HG03439 (cell line): Measurements from ENCODE around the gene MYCBPAP.

ENCODE experiments used
- ATAC-seq: cut with Tn5 transposase; IDR thresholded peaks from one replicate; pipeline ENCODE4 v1.9.1; 2021; ENCODE audit warnings: mild to moderate bottlenecking, moderate library complexity; ENCODE audit not compliant: unreplicated experiment

Gene MYCBPAP

DNA sequence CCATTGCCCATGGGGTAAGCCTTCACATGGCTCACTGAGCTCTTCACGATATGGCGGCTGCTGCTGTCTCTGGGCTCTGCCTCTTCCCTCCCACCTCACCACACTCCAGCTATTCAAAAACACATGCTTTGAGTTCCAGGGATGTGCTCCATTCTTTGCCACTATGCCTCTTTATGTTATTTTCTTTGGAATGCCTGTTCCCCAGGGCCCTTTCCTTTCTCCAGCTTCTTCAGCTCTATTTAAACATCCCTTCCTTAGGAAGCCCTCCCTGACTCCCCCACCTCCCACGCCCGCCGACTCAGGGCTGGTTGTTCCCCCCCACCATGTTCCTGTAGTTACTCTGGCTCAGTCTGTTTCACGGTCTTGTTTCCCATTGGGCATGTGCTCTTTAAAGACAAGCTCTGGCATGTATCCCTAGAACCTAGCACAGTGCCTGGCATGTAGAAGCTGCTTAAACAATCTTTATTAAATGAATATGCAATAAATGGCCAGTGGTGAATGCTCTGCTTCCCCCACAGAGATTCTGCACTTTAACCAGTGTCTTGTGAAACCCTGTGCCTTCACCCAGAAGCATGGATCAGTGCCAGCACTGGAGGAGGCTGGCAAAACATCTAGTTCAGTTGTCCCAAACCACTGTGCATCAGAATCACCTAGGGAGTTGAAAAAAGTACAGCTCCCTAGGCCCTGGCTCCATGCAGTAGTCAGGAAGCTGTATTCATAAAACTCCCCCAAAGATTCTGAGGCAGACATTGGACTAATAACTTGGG, 6.9 kb downstream of the MYCBPAP start:
- no peak for ATAC-seq

DNA sequence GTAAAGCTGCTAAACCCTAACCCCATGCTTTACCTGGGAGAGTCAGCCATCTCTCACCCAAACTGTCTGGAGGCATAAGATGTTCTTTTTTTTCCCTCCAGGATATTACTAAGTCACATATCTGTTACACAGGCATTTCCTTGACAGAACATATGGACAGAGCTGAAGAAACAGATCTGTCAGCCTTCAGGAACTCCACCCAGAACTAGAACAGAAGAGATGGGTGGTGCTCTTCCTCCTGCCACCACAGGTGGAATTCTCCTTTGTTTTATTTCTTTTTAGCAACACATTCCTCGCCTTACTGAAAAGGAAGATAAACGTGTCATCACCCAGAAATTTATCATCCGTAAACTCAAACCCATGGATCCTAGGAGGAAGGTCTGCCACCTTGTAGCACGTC, 8.8 kb downstream of the MYCBPAP start:
- ATAC-seq, result no peak

DNA sequence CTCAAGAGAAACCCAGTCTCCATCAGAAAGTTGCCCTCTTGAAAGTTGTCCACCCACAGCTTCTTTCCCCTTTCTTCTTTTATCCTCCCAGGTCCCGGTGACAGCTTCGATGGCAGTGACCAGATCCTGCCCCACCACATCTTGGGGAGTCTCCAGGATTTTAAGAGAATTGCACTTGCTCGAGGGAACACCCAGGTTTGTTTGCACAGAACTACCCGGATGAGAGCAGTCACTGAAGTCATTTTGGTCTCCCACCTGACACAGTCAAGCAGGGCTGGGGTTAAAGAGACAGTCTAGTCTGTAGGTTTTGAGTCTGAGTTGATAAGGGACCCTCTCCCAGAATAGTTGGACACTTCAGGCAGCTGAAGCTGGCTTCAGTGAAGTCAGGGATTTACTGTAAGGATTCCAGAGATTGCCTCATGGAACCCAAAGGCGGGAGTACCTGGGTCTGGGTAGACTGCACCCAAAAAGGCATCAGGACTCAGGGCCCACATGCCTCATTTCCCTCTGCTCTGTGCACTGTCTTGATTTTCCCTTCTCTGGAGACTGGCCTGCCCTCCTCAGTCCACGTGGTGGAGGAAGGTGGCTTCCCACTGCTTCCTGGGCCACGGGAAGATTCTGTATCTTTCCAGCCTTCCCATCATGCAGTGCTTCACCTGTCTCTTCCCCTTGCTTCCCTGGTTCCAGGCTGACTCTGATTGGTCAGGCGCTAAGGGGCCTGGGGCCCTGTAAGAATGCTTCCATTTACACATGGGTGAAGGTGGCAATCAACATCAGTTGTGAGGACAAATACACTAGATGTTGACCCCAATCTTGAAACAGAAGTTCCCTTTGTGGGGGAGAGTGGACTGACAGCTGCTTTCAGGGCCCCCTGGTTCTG, 9.5 kb downstream of the MYCBPAP start:
- ATAC-seq, result no peak

DNA sequence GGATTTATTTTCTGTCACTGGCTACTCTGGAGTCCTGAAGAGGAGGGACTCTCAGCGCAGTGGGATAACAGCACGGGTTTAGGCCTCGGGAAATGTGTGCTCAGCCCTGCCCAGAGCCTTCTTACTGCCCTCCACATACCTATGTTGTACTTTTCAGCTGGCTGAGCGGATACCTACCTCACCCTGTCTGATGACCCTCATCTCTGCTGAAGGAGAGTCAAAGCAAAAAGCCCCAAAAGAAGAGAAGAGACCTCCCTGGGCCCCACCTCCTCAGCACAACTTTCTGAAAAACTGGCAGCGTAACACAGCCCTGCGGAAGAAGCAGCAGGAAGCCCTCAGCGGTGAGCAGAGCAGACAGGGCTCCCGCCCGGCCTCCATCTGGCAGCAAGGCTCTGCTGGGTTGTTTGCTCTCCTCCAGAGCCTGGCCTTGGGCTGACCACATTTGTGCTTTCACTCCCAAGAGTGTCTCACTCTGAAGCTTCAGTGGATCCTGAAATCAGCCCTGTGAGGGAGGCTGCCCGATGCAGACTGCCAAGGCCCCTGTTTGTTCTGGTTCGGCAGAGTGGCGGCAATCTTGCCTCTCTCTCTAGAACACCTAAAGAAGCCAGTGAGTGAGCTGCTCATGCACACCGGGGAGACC, 10.3 kb downstream of the MYCBPAP start:
- ATAC-seq, result no peak

DNA sequence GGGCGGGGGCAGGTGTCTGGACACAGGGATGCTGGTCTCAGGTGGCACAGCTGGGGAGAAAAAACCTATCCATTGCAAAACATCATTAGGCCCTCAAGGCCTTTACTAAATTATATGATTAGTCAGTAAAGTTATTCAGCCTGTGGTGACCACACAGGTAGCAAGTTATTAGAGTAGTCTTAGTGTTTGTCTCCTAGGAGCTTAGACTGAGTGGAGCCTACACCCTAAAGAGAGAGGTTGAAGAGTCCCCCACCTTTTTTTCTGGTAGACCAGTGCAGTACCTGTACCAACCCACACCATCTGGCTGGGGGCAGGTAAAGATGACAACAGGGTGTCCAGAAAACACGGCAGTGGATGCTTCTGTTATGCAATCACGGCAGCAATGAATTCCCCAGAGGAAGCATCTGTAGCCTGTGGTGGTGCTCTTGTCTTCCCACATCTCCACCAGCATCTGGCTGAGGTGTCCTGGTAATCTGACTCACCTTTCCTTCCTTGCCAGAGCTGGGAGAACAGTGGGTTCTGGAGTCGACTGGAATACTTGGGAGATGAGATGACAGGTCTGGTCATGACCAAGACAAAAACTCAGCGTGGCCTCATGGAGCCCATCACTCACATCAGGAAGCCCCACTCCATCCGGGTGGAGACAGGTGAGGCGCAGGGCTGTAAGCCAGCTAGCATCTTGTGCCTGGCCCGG, 11.0 kb downstream of the MYCBPAP start:
- no peak for ATAC-seq

DNA sequence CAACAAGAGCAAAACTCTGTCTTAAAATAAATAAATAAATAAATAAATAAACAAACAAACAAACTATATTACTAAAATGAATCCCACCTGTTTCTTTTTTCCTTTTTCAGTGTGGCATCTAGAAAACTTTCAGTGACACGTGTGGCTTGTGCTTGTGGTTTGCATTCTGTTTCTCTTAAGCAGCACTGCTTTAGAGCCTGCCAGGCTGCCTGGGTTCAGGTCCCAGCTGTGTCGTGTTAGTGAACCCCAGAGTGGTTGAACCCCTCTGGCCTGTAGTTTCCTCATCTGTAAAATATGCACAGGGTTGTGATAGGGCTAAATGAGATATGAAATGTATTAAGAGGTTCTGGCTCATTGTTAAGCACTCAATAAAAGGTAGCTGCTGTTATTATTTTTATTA, 12.2 kb downstream of the MYCBPAP start:
- ATAC-seq, result no peak

DNA sequence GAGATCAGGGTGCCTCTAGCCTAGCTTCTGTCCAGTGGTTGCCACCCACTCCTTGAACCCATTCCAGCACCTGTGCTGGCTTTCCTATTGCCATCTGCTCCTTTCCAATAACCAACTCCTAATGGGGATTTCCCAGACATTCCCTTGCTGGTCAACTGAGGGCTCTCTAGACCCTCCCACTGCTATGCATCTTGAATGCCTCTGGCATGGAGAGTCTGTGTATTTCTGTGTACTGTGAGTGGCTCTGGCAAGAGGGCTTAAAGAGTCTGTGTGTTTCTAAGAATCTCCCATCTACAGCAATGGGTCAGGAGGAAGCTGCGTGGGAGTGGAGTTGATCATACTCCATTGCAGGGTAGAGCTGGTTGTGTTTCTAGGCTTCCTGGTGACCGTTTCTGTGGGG, 13.3 kb downstream of the MYCBPAP start:
- no peak for ATAC-seq

DNA sequence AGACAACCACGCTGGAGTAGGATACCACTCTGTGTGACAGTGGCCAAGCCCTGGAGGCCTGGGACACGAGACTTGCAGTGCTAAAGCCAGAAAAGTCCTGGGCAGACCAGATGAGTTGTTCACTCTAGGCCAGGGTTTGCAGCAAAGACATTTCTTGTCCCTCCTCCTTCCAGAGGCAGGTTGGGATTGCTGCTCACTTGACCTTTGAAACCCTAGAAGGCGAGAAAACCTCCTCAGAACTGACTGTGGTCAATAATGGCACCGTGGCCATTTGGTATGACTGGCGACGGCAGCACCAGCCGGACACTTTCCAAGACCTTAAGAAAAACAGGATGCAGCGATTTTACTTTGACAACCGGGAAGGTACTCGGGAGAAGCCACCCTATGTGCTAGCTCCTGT, 14.5 kb downstream of the MYCBPAP start:
- no peak for ATAC-seq

DNA sequence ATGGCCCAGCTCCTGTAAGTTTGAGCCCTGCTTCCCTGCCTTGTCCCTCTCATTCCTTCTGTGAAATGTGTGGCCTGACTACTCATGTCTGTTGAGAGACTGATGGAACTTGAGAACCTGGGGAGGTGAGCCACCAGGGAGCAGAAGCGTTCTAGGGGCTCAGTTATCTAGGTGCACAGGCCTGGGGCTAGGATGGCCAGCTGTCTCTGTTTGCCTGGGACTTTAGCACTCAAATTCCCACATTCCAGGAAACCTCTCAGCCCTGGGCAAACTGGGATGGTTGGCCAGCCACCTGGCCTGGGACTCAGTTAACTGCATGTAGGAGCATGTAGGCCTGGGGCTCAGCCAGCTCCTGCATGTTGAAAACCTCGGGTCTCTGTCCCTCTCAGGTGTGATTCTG, 15.0 kb downstream of the MYCBPAP start:
- no peak for ATAC-seq

DNA sequence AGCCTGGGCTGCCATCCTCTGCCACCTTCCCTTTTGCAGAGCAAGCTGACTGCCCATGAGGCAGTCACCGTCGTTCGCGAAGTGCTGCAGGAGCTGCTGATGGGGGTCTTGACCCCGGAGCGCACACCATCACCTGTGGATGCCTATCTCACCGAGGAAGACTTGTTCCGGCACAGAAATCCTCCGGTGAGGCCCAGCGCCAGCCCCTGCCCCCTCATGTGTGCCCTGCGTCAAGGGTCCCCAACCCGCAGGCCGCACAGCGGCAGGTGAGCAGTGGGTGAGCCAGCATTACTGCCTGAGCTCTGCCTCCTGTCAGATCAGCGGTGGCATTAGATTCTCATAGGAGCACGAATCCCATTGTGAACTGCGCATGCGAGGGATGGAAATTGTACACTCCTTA, 16.6 kb downstream of the MYCBPAP start:
- ATAC-seq, result no peak

DNA sequence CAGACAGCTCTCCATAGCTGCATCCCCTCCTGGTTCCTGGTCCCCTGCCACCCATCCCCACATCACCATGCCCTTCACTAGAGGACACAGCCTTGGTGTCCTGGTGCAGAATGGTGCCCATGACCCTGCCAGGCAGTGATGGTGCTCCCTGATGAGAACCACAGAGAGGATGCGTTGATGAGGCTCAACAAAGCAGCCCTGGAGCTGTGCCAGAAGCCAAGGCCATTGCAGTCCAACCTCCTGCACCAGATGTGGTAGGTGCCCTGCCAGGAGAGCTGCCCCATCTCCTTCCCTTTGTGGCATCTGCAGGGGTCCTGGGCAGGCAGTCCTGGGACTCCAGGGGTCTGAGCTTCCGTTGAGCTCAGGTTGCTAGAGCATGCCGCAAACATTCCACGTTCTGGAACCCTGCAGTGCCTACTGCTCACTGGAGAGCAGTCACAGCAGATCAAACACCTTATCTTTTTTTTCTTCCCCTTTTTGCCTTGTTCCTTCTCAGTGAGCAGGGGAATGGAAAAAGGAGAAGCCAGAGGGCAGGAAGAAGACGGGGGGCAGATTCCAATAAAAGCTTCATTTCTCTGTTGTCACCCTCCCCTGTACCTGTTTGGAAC, 19.0 kb downstream of the MYCBPAP start:
- no peak for ATAC-seq

DNA sequence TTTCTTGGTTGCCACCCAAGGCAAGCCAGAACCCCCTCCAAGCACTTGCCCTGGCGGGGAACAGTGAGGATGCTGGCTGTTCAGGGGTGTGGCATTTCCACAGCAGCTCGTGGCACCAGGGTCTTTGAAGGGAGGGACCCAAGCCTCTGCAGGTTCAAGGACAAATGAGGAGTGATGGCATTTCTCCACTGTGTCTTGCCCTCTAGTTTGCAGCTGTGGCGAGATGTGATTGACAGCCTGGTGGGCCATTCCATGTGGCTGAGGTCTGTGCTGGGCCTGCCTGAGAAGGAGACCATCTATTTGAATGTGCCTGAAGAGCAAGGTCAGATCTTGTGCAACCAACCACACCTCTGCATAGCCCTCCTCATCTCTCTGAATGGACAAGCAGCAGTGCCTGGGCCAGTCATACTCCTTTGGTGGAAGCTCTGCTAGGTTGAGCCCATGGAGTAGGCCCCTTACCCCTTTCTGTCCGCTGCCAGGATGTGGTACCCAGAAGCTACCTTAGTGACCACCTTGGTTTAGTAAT, 19.8 kb downstream of the MYCBPAP start:
- ATAC-seq, result no peak

DNA sequence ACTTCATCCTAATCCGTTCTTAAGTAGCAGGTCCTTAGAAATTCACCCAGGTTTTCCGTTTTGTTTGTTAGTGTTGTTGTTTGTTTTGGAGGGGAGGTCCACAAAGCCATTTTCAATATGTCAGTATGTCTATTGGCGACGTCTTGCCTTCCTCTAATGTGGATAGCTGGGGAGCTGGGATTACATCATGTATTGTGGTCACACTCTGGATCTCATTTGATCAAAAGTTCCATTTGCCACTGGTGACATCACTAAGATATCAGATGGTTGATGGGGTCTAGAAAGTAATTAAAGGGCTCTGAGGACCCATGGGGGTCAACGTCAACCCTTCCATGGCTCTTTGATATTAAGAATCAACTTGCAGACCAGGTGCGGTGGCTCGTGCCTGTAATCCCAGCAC, 21.6 kb downstream of the MYCBPAP start:
- ATAC-seq, result no peak

DNA sequence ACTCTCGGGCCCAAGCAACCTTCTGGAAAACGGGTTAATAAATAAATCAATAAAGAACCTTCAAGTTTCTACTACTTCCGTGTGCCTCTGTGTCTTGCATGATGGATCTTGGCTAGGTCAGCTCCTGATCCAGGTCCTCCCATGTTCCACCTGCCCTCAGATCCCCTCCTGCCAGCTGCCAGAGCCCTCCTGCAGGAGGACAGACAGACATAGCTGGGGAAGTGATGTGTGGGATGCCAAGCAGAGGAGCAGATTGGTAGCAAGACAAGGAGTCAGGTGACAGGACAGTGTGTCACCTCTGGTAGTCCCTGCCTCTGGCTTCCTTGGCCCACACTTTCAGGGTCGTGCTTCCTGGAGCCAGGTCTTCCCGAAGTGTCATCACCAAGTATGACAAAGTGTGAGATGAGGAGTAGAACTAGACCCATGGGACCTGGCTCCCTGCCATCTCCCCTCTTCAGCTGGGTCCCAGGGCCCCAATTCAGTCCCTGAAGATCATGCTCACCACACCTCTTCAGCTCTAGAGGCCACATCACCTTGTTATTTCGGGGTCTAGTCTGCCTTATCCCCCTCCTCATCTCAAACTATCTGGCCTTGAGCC, 23.3 kb downstream of the MYCBPAP start:
- ATAC-seq, result no peak

DNA sequence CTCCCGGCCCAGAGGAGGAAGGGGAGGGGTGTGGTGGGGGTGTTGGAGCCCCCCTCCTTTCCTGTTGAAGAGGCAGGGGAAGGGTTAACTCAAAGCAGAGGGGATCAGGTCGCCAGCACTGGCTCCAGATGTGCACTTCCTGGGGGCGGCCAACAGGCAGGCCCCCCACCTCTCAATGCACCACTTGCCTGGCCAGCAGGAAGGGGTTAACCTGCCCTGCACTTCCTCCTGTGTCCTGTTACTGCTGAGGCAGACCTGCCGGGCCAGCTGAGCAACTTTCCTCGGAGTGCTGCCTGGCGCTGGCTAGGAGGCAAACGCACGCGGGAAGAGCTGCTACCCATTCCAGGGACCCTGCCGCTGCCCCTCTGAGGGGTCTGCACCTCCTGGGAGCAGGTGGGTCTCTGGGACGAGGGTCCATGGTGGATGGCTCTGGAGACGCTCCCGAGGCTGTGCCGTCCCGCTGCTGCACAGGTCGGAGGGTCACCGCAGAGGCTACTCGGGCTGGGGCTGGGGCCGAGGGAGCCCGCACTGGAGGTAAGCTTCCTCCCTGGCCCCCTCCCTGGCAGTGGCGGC, 24.3 kb downstream of the MYCBPAP start, which contains the start of gene EPN3:
Gene EPN3 (plus strand): TSS at position 284 of the 573 bp plus-strand sequence. CDS start 3,822 bp downstream, outside the sequence.
- no peak for ATAC-seq

DNA sequence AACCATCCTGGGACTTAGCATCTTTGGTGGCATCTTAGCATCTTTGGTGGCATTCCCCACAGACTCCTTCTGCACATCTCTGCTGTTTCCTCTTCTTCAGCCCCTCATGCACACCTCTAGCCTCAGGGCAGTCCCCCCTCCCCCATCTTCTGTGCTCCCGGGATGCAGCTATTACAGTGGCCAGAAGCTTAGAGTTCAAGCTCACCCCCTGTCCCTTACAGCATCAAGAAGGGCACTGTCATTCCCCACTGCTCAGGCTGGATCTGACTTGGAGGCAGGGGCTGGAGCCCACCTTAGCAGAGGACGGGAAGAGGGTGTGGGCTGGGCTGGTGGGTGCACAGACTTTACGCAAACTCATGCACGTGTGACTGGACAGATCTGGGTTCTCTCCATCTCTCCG, 24.9 kb downstream of the MYCBPAP start:
- ATAC-seq, result no peak

DNA sequence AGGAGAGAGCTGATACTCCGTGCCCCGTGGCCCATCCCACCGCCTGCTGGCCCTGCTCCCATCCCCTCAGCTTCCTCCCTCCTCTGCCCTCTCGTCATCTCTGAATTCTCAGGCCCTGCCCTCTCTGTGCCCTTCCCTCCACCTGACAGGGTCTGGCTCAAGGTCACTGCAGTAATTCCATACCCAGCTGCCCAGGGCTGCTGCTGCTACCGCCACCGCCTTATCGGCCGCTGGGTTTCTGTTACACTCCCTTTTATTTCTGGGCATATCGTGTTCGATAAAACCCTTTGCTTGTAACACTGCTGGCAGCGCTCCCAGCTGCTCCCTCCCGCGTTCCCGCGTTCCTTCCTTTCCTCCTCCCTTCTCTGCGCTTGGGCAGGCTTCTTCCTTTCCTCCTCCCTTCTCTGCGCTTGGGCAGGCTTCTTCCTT, 25.5 kb downstream of the MYCBPAP start:
- ATAC-seq, result no peak

DNA sequence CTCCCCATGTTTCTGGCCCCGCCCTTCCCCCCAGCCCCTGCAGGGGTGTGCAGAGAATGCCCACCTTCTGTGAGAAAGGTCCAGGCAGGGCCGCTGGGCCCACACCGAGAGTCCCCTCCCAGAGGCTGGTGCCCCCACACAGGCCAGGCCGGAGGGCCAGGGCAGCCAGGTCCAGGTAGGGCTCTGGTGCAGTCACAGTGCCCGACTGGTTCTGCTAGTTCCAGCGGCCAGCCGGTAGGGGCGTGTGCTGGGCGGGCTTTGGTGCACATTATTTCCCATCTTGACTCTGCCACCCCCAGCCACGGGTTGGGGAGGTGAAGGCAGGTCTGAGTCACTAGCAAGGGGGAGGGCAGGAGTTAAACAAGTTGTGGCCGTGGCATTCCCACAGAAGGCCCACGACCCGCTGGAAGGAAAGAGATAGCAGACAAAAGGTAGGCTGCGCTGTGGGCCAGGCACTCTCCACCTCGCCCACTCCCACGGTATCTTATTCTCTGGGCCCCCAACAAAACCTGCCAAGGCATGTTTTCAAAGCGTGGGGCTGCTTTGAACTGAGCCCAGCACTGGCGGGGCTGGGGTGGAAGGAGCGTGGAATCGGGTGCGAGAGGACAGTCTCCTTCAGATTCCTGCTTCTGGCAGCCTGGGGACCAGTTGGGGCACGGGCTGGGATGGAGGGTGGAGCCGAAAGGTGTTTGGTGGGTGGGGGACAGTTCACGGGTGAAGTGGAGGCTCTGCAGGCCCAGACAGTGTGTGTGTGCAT, 26.2 kb downstream of the MYCBPAP start:
- no peak for ATAC-seq

DNA sequence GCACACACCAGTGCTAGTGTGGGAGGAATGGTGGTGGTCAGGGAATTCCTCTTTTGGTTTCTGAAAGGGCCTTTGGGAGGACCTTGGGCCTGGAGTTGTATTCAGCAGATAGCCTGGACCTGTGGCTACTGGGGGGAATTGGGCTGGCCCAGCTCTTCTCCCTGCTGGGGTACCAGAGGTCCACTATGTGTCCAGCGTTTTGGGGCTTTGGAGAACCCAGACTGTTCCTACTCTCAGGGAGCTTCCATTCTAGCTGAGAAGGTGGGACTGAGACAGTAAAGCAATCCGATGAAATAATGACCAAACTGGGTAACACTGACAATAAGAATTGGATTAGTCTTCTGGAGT, 26.7 kb downstream of the MYCBPAP start:
- ATAC-seq, result no peak
